GM18517 (cell line): Measurements from ENCODE around the gene PSMA5.

Experiments used
- ATAC-seq: cut with Tn5 transposase; IDR thresholded peaks from one replicate; pipeline ENCODE4 v1.9.1; 2021; ENCODE audit warnings: mild to moderate bottlenecking, moderate library complexity; ENCODE audit not compliant: unreplicated experiment

The PSMA5 gene

DNA sequence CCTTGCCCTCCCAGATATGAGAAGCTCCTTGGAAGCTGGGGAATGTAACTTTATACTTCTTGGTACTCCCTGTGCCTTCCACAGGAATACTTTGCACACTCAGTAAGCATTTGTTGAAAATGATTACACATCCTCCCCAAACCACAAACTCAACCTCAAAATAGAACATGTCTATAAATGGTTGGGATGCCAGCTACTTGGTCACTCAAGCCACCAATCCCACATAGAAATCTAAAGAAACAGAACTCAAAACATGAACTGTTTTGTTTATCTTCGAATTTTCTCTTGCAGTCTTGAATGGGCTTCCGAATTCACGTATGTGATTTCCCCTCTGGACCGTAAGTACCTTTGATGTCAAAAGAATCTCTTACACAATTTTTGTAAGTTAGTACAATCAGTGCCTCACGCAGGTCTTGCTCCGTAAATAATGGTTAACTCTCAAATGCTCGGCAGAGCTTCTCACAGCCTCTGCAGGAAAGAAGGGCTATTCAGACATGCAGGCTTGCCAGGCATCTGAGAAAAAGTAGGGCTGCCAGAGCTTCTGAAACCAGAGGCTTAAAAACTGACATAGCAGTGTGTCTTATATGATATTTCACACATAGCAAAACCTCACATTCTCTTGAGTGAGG, 55.4 kb downstream of the PSMA5 start:
- no peak for ATAC-seq

DNA sequence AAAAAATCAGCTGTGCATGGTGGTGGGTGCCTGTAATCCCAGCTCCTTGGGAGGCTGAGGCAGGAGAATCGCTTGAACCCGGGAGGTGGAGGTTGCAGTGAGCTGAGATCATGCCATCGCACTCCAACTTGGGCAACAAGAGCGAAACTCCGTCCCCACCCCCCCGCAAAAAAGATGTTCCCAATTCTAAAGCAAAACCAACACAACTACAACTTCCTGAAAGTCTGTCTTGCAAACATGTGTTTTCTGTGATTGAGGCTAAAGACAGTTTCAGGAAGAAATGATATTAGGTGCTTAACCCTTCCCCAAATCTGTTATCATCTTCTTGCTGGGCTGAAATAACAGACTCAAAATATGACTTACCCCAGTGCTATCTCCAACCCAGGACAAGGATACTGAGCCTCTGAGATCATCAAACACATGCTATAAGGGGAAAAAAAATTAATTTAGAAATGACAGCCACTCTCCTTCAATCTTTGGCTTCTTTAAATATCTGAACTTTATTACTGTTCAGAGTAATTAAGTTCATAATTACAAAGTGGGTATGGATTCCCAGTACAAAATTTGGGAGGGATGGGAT, 57.0 kb downstream of the PSMA5 start:
- ATAC-seq: no peak

DNA sequence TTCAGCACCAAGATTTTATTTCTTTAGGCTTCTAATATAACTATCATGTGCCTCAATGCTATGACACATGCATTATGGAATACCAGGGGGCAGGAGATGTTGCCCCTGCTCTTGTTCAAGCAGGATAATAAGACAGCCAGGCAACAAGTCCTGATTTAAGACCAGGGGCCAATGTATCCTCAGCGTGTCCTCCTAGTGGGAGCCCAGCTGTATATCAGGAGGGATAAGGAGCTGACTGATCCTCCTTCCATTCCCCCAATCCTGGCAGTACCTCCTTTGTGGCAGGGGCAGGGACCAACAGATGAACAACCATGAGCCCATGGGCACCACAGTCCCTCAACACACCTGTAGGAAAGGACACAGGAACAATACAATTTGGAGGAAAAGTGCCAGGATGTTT, 57.8 kb downstream of the PSMA5 start:
- ATAC-seq: no peak

DNA sequence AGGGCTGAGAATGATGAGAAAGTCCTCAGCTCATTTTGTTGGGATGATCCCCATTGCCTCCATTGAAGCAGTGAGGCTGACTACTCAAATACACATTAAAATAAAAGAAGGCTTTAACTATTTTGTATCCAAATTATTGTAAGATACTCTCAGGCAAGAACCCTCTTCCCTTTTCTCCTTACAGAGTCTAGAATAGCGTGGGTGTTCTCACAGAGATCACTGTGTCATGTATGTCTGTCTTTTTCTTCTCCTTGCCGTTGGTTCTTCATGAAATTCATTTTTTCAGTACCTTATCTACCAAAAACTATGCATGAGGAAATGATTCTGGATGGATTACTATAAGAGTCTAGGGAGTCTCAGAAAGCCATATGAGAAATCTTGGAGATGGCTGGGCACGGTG, 58.6 kb downstream of the PSMA5 start:
- ATAC-seq: no peak

DNA sequence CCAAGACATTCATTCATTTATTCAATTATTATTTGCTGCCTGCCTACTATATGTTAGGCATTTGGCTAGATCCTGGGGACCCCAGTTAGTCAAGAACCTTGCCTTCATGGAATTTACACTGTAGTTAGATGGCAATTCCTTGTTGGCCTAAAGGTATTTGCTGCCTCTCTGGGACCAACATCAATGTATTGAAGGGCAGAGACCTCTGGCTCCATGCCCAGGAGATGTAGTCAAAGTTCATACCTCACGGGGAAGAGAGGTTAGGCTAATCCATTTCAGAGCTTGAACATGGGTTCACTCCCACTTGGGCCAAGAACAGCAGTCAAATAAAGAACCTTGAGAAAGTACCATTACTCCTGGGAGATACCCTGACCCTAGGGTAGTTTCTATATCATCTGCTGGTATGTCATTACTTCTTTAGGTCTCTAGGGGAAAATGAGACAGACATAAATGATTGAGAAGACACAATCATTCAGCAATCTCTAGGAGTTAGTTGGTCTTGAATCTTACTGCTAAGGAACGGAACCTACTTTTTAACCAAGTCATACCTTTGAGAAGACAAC, 60.5 kb downstream of the PSMA5 start:
- no peak for ATAC-seq

DNA sequence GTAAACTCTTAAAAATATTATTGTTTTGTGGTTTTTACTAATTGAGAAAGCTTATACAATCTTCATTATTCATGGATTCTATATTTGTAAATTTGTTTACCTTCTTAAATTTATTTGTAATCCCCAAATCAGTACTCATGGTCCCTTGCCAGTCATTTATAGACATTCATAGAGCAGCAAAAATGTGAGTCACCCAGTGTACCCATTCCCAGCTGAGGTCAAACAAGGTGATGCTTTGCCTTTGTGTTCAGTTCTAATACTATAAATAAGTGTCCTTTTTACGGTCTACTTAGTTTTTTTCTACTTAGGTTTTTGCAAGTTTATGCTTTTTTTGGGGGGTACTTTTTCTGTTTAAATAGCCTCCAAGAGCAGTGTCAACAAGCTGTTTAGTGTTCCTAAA, 64.6 kb downstream of the PSMA5 start:
- ATAC-seq: no peak

DNA sequence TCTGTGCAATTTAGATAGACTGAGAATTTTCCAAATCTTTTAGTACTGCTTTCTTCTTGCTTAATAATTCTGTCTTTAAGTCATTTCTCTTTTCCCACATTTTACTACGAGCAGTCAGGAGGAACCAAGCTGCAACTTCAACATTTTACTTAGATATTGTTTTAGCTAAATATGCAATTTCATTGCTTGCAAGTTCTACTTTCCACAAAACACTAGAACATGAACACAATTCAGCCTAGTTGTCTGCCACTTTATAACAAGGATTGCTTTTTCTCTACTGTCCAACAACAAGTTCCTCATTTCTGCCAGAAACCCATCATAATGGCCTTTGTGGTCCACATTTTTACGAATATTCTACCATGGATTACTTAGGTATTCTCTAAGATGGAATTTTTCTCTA, 65.2 kb downstream of the PSMA5 start:
- ATAC-seq: no peak

DNA sequence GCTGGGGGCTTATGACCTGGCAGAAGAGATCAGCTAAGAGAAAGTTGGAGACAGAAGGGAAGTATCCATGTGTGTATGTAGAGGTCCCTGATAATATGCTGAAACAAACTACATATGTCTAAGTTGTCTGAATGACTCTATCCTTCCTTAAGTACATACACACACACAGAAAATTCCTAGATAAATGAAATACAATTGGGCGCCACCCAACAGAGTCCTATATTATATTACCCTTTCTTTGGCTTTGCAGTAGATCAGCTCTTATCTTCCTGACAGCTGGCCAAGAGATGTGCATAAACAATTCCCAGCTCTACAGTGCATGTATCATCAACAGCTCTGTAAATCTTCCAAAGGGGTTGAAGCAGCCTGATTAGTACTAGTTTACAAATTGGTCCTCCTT, 68.6 kb downstream of the PSMA5 start:
- no peak for ATAC-seq

DNA sequence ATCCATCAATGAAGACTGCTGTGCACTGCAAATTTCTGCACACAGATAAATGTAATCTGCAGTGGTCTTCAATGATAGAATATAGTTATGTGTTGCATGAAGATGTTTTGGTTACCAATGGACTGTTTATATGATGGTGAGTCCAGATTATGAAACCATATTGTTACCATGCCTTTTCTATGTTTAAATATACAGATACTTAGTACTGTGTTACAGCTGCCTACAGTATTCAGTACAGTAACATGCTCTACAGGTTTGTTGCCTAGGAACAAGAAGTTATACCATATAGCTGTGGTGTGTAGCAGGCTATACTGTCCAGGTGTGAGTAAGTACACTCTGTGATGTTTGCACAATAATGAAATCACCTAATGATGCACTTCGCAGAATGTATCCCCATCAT, 69.3 kb downstream of the PSMA5 start:
- ATAC-seq: no peak

DNA sequence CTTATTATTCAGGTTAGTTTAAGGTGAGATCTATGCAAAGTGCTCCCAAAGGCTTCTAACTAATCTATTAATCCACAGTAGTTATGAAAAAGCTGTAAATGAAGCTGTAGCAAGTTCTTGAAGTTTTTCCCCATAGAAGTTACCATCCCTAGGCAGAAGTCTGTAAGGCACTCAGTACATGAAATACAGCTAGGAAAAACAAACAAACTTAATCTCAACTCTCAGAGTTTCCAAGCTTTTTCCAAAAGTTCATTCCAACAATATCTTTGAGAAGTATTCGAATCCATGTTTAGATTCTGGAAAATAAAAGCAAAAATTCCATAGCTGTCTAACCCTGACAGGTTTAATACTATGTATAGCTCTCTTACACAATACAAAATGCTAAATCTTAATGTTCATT, 69.7 kb downstream of the PSMA5 start:
- no peak for ATAC-seq

DNA sequence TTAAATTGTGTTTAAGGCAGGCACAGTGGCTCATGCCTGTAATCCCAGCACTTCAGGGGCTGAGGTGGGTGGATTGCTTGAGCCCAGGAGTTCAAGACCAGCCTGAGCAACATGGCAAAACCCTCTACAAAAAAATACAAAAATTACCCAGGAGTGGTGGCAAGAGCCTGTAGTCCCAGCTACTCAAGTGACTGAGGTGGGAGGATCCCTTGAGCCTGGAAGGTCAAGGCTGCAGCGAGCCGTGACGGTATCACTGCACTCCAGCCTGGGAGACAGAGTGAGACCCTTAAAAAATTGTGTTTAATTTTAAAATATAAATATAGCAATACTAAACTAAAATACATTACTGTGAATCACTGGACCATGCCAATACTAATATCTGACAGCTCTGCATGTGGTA, 71.3 kb downstream of the PSMA5 start:
- no peak for ATAC-seq

DNA sequence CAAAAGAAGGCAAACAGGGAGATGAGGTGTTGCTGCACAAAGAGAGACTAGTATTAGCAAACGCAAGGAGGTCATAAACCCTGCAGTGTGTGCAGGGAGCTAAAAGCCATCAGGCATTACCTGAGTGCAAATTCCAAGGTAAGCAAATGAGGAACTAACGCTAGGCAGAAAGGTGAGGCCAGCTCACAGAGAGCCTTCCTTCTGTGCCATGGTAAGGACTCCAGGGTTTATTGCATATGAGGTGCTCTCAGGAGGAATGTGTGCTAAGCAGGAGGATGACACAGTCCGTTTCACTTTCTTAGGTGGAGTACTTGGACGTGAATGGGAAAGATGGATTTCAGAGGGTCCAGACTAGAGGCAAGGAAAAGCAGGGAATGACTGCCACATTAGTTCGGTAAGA, 74.8 kb downstream of the PSMA5 start:
- ATAC-seq: no peak

DNA sequence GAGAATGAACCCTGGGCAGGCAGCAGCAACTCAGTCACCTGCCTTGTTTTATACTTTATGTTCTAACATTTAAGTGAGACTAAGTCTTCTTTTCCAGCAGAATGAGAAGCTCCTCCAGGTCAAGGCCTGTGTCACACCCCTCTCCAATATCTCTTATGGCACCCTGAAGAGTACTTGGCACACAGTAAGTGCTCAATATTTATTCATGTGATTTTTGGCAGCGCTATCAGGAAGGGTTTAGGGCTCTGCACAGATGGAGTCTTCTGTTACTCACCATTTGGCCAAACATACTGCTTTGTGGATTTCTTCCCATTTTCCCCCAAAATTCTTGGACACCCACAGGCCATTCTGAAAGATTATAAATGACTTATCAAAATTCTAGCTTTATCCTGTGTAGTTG, 75.6 kb downstream of the PSMA5 start:
- no peak for ATAC-seq

DNA sequence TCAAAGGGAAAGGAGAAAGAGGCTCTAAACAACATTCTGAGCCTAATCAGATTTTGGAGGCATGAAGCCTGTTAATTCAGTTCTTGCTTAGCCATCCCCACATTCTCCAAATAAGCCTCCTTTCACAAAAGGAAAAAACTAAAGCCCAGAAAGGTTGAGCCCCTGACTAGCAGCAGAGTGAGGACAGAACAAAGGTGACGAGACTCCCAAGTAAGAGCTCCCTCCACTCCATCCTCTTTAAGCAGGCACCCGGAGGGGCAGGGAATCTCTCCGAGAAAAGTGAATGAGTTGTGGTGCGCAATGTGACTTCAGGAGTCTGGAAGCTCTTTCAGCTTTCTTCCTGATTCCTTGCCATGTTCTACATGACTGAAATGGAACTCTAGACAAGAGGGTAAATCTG, 76.1 kb downstream of the PSMA5 start:
- no peak for ATAC-seq
